GM18870 (cell line): Measurements from ENCODE around the gene VHLL.

ENCODE experiments used
- ATAC-seq: cut with Tn5 transposase; IDR thresholded peaks from one replicate; pipeline ENCODE4 v1.9.1; 2021; ENCODE audit warnings: moderate library complexity; ENCODE audit not compliant: unreplicated experiment

VHLL gene

GRCh38 chr1:156257711-156258110 is 41.4 kb downstream of the VHLL start:
- ATAC-seq = no peak

GRCh38 chr1:156253634-156254033 is 45.5 kb downstream of the VHLL start:
- ATAC-seq = no peak

- no peak for ATAC-seq
Observed at GRCh38 chr1:156251527-156251926, 47.6 kb downstream of the VHLL start.

- ATAC-seq = no peak
Observed at GRCh38 chr1:156249593-156249992, 49.5 kb downstream of the VHLL start.
